A673 (cell line): ENCODE data around the gene SPEF2. TPM values are rescaled to one million over a fixed set of nuclear protein-coding genes. Genes with fewer than 3 reads are reported as not detected.

Experiments used
- BruUV-seq: library from RNA; stranded (reverse); fragments of 400-500 nt; replicated peaks from 2 replicates; lab custom pipeline; 2021; lab: Mats Ljungman, UMichigan
- CTCF ChIA-PET: fragments of 300-600 bp; sonication (Branson Sonifier 250); formaldehyde crosslinking; loops from one replicate; lab custom pipeline; 2022; ENCODE audit warnings: antibody characterized with exemption; lab: Charles Lee
- POLR2A ChIA-PET: fragments of 300-600 bp; sonication (Branson Sonifier 250); formaldehyde crosslinking; loops from one replicate; lab custom pipeline; 2022; ENCODE audit warnings: antibody characterized with exemption; ENCODE audit not compliant: low non-redundant PET; lab: Charles Lee
- DNase-seq: peaks from one replicate; pipeline ENCODE4 v3.0.0-alpha.2; 2015; ENCODE audit warnings: low spot score
- H3K27ac ChIP-seq: fragments of 200-600 bp; sonication (generic); 2 replicates; pipeline ENCODE4 v1.5.1; 2016; ENCODE audit warnings: mixed run types, low read depth, mild to moderate bottlenecking, mixed read lengths, antibody characterized with exemption, low read length; ENCODE audit not compliant: poor library complexity, severe bottlenecking
- H3K27me3 ChIP-seq: fragments of 200-600 bp; sonication (generic); replicated peaks from 2 replicates; pipeline ENCODE4 v1.6.1; 2017; ENCODE audit warnings: mixed run types, low read depth, mild to moderate bottlenecking, mixed read lengths, antibody characterized with exemption, low read length; ENCODE audit not compliant: insufficient read depth, poor library complexity
- H3K36me3 ChIP-seq: fragments of 200-600 bp; sonication (generic); 2 replicates; pipeline ENCODE4 v1.6.1; 2016; ENCODE audit warnings: mixed run types, mild to moderate bottlenecking, mixed read lengths, antibody characterized with exemption, low read length; ENCODE audit not compliant: insufficient read depth, poor library complexity, severe bottlenecking
- H3K4me1 ChIP-seq: fragments of 200-600 bp; sonication (generic); 2 replicates; pipeline ENCODE4 v1.6.1; 2017; ENCODE audit warnings: mixed run types, mild to moderate bottlenecking, mixed read lengths, antibody characterized with exemption, low read length; ENCODE audit not compliant: insufficient read depth, poor library complexity, severe bottlenecking
- H3K4me3 ChIP-seq: fragments of 200-600 bp; sonication (generic); 2 replicates; pipeline ENCODE4 v1.5.1; 2016; ENCODE audit warnings: low read depth, mixed run types, mild to moderate bottlenecking, mixed read lengths, low read length; ENCODE audit not compliant: poor library complexity, severe bottlenecking
- H3K9me3 ChIP-seq: fragments of 200-600 bp; sonication (generic); 2 replicates; pipeline ENCODE4 v1.6.1; 2016; ENCODE audit warnings: mixed run types, low read depth, mild to moderate bottlenecking, mixed read lengths, antibody characterized with exemption, low read length; ENCODE audit not compliant: poor library complexity, severe bottlenecking
- CTCF ChIP-seq: fragments of 300-800, 200-600 bp; sonication (generic); conservative IDR thresholded peaks from 2 replicates; pipeline ENCODE4 v1.5.1; 2017; ENCODE audit warnings: low read depth, mild to moderate bottlenecking, antibody characterized with exemption, low read length, moderate library complexity, mixed read lengths
- EZH2 ChIP-seq: fragments of 200-600 bp; sonication (generic); IDR thresholded peaks from 2 replicates; pipeline ENCODE4 v1.6.1; 2017; ENCODE audit warnings: borderline replicate concordance, low read depth, mild to moderate bottlenecking, mixed read lengths, antibody characterized with exemption, low read length; ENCODE audit not compliant: poor library complexity, severe bottlenecking
- intact Hi-C: fragments of 100-400 bp; cut with micrococcal nuclease; formaldehyde crosslinking; loops from one replicate; pipeline ENCODE4 v1.10.0; 2022; ENCODE audit not compliant: unreplicated experiment
- total RNA-seq: library from RNA; stranded (reverse); gene quantifications from 2 replicates; pipeline ENCODE4 v1.2.3, GENCODE V29; 2021

The SPEF2 gene
- total RNA-seq, 1 experiment from 2014 or later, result 1.5 TPM

- H3K27me3 ChIP-seq, result no peaks in the 10 kb centered on the region
- no peaks in the 10 kb centered on the region for H3K9me3 ChIP-seq
- ChIA-PET CTCF (no interaction called here), POLR2A (no interaction called here)
- TF ChIP-seq EZH2, result no peak
- TF ChIP-seq CTCF, result no peak
- no peak for DNase-seq
- BruUV-seq, result no TSS peak
- no peaks in the 10 kb centered on the region for H3K36me3 ChIP-seq
- H3K4me1 ChIP-seq, result no peaks in the 10 kb centered on the region
- intact Hi-C loops, result no loop called here
- no peak overlapping the region for H3K4me3 ChIP-seq
- no peak overlapping the region for H3K27ac ChIP-seq
Measured at GRCh38 chr5:35741971-35742370, 124.3 kb downstream of the SPEF2 start.

GRCh38 chr5:35743644-35744043 is 126.0 kb downstream of the SPEF2 start:
- intact Hi-C loops, result no loop called here
- Histone ChIP-seq H3K4me1 (no peaks in the 10 kb centered on the region), H3K27ac (no peak overlapping the region), H3K27me3 (no peaks in the 10 kb centered on the region), H3K4me3 (no peak overlapping the region), H3K9me3 (no peaks in the 10 kb centered on the region), H3K36me3 (no peaks in the 10 kb centered on the region)
- ChIA-PET CTCF (no interaction called here), POLR2A (no interaction called here)
- no peak for TF ChIP-seq EZH2
- TF ChIP-seq CTCF, result no peak
- DNase-seq, result no peak
- no TSS peak for BruUV-seq

- Histone ChIP-seq H3K27me3 (no peaks in the 10 kb centered on the region), H3K36me3 (no peaks in the 10 kb centered on the region), H3K4me3 (no peak overlapping the region), H3K9me3 (no peaks in the 10 kb centered on the region), H3K27ac (no peak overlapping the region), H3K4me1 (no peaks in the 10 kb centered on the region)
- no peak for DNase-seq
- BruUV-seq, result no TSS peak
- TF ChIP-seq CTCF, result no peak
- no peak for TF ChIP-seq EZH2
- ChIA-PET CTCF (no interaction called here), POLR2A (no interaction called here)
- intact Hi-C loops, result no loop called here
Measured at GRCh38 chr5:35745193-35745592, 127.5 kb downstream of the SPEF2 start.
